Measurements from ENCODE around the gene CSNK1D.
A peak's percentile ranks its signal among the peaks of the same experiment; 100 is the strongest.

- TF ChIP-seq CTCF (IDR thresholded peaks at IDR 0.05; ENCODE audit: borderline replicate concordance, extremely low read depth, low read length, poor library complexity, severe bottlenecking), result no peak
- peak; percentile 51 for TF ChIP-seq EZH2 (IDR thresholded peaks at IDR 0.05; ENCODE audit: borderline replicate concordance, low read depth, low read length, severe bottlenecking)
Measured at GRCh38 chr17:82228278-82228841, 45.1 kb downstream of the CSNK1D start.
